OCI-LY1 (cell line): ENCODE data around the gene ULK3.

ENCODE experiments used
- H2AFZ ChIP-seq: fragments of 200-600 bp; sonication (generic), shearing (Covaris generic); 2 replicates; pipeline ENCODE4 v1.6.0; 2014; ENCODE audit warnings: antibody characterized with exemption, mild to moderate bottlenecking, low read length
- H3F3A ChIP-seq: fragments of 200-600 bp; sonication (generic), shearing (Covaris generic); 2 replicates; pipeline ENCODE4 v1.6.0; 2014; ENCODE audit warnings: mild to moderate bottlenecking, antibody characterized with exemption, low read length, moderate library complexity; ENCODE audit not compliant: insufficient read depth
- H3K27ac ChIP-seq: fragments of 200-600 bp; sonication (generic); 2 replicates; pipeline ENCODE4 v1.5.1; 2014; ENCODE audit warnings: low read length, mixed run types, mild to moderate bottlenecking, low read depth; ENCODE audit not compliant: poor library complexity, severe bottlenecking
- H3K27me3 ChIP-seq: fragments of 200-600 bp; sonication (generic); 2 replicates; pipeline ENCODE4 v1.6.0; 2014; ENCODE audit warnings: antibody characterized with exemption, mild to moderate bottlenecking, low read length, moderate library complexity; ENCODE audit not compliant: insufficient read depth
- H3K36me3 ChIP-seq: fragments of 200-600 bp; sonication (generic); 2 replicates; pipeline ENCODE4 v1.6.1; 2014; ENCODE audit warnings: mild to moderate bottlenecking, antibody characterized with exemption, low read length, moderate library complexity, mixed read lengths; ENCODE audit not compliant: insufficient read depth
- H3K4me1 ChIP-seq: fragments of 200-600 bp; sonication (generic); 2 replicates; pipeline ENCODE4 v1.5.1; 2014; ENCODE audit warnings: mild to moderate bottlenecking, low read length, moderate library complexity; ENCODE audit not compliant: insufficient read depth, severe bottlenecking
- H3K4me2 ChIP-seq: fragments of 200-600 bp; sonication (generic), shearing (Covaris generic); 2 replicates; pipeline ENCODE4 v1.6.1; 2014; ENCODE audit warnings: low read length
- H3K4me3 ChIP-seq: fragments of 200-600 bp; sonication (generic); 2 replicates; pipeline ENCODE4 v1.5.1; 2014; ENCODE audit warnings: low read length, low read depth, mild to moderate bottlenecking, mixed read lengths; ENCODE audit not compliant: poor library complexity, severe bottlenecking
- H3K79me2 ChIP-seq: fragments of 200-600 bp; shearing (Covaris generic); 2 replicates; pipeline ENCODE4 v1.6.1; 2016; ENCODE audit warnings: mixed run types, low read length, mixed read lengths; ENCODE audit not compliant: insufficient read depth
- H3K9ac ChIP-seq: fragments of 200-600 bp; sonication (generic), shearing (Covaris generic); 2 replicates; pipeline ENCODE4 v1.6.1; 2014; ENCODE audit warnings: mild to moderate bottlenecking, low read length, mixed read lengths
- H3K9me2 ChIP-seq: fragments of 200-600 bp; sonication (generic), shearing (Covaris generic); 2 replicates; pipeline ENCODE4 v1.6.1; 2014; ENCODE audit warnings: low read depth, mild to moderate bottlenecking, low read length, mixed read lengths
- H3K9me3 ChIP-seq: fragments of 200-600 bp; shearing (Covaris generic); 2 replicates; pipeline ENCODE4 v1.6.1; 2014; ENCODE audit warnings: low read length, mixed read lengths
- H4K20me1 ChIP-seq: fragments of 200-600 bp; sonication (generic), shearing (Covaris generic); 2 replicates; pipeline ENCODE4 v1.6.0; 2016; ENCODE audit warnings: mild to moderate bottlenecking, low read length; ENCODE audit not compliant: insufficient read depth
- CTCF ChIP-seq: fragments of 200-600 bp; sonication (generic), shearing (Covaris generic); IDR thresholded peaks from 2 replicates; pipeline ENCODE4 v1.5.1; 2017; ENCODE audit warnings: mild to moderate bottlenecking, antibody characterized with exemption, low read length, moderate library complexity, mixed read lengths
- EZH2 ChIP-seq: fragments of 200-600 bp; sonication (generic), shearing (Covaris generic); IDR thresholded peaks from 2 replicates; pipeline ENCODE4 v1.8.0; 2017; ENCODE audit warnings: borderline replicate concordance, mixed run types, mild to moderate bottlenecking, antibody characterized with exemption, low read length, moderate library complexity, mixed read lengths

Gene ULK3

GRCh38 chr15:74800559-74801094, 42.3 kb downstream of the ULK3 start:
- peak overlapping the region; percentile 86 for H3K27ac ChIP-seq
- H3K9ac ChIP-seq, result peak overlapping the region; percentile 38; the same call in 1 of the 2 replicates
- H2AFZ ChIP-seq, result no peak overlapping the region
- peaks cover 86% of the 10 kb centered on the region for H3K36me3 ChIP-seq
- H3K79me2 ChIP-seq, result peaks cover 12% of the 10 kb centered on the region
- H3F3A ChIP-seq, result no peaks in the 10 kb centered on the region
- no peak overlapping the region for H3K4me3 ChIP-seq
- H4K20me1 ChIP-seq, result no peaks in the 10 kb centered on the region
- H3K4me1 ChIP-seq, result peaks cover 54% of the 10 kb centered on the region
- no peaks in the 10 kb centered on the region for H3K27me3 ChIP-seq
- peak overlapping the region; percentile 13; the same call in 1 of the 2 replicates for H3K4me2 ChIP-seq
- H3K9me3 ChIP-seq, result no peaks in the 10 kb centered on the region
- no peak for TF ChIP-seq EZH2
- no peak for TF ChIP-seq CTCF
- no peaks in the 10 kb centered on the region for H3K9me2 ChIP-seq

GRCh38 chr15:74799856-74800558, 42.9 kb downstream of the ULK3 start:
- Histone ChIP-seq H3K27me3 (no peaks in the 10 kb centered on the region), H3K9ac (peak overlapping the region; percentile 38; the same call in 1 of the 2 replicates), H4K20me1 (no peaks in the 10 kb centered on the region), H3K27ac (peak overlapping the region; percentile 86), H3K9me2 (no peaks in the 10 kb centered on the region), H2AFZ (no peak overlapping the region), H3K79me2 (peaks cover 19% of the 10 kb centered on the region), H3K4me2 (peak overlapping the region; percentile 13; the same call in 1 of the 2 replicates), H3K9me3 (no peaks in the 10 kb centered on the region), H3K4me3 (no peak overlapping the region), H3K36me3 (peaks cover 88% of the 10 kb centered on the region), H3K4me1 (peaks cover 60% of the 10 kb centered on the region), H3F3A (no peaks in the 10 kb centered on the region)
- TF ChIP-seq CTCF, result peak; percentile 96
- TF ChIP-seq EZH2, result no peak

GRCh38 chr15:74799255-74799855, 43.6 kb downstream of the ULK3 start:
- Histone ChIP-seq H3K79me2 (peaks cover 24% of the 10 kb centered on the region), H4K20me1 (no peaks in the 10 kb centered on the region), H3K9me2 (no peaks in the 10 kb centered on the region), H2AFZ (no peak overlapping the region), H3K4me2 (no peak overlapping the region; the same call in 1 of the 2 replicates), H3K4me1 (peaks cover 66% of the 10 kb centered on the region), H3K27me3 (no peaks in the 10 kb centered on the region), H3K4me3 (no peak overlapping the region), H3K9ac (peak overlapping the region; percentile 42; the same call in 1 of the 2 replicates), H3K36me3 (peaks cover 88% of the 10 kb centered on the region), H3F3A (no peaks in the 10 kb centered on the region), H3K27ac (peak overlapping the region; percentile 86), H3K9me3 (no peaks in the 10 kb centered on the region)
- no peak for TF ChIP-seq EZH2
- TF ChIP-seq CTCF, result peak; percentile 47; the same call in 1 of the 2 replicates
